ENCODE data around the gene FOLR1. TPM values are rescaled to one million over a fixed set of nuclear protein-coding genes. Genes with fewer than 3 reads are reported as not detected.

FOLR1 gene
- total RNA-seq, 1 experiment from 2014 or later, result 7.3 TPM

GRCh38 chr11:72231396-72232259 is 39.7 kb downstream of the FOLR1 start:
- DNase-seq (ENCODE audit: low read depth), result no peak
- in situ Hi-C loops (cut with HindIII; ENCODE audit: low pct_unique_long_range_greater_than_20kb, low sequenced_read_pairs), result no loop called here

DNA sequence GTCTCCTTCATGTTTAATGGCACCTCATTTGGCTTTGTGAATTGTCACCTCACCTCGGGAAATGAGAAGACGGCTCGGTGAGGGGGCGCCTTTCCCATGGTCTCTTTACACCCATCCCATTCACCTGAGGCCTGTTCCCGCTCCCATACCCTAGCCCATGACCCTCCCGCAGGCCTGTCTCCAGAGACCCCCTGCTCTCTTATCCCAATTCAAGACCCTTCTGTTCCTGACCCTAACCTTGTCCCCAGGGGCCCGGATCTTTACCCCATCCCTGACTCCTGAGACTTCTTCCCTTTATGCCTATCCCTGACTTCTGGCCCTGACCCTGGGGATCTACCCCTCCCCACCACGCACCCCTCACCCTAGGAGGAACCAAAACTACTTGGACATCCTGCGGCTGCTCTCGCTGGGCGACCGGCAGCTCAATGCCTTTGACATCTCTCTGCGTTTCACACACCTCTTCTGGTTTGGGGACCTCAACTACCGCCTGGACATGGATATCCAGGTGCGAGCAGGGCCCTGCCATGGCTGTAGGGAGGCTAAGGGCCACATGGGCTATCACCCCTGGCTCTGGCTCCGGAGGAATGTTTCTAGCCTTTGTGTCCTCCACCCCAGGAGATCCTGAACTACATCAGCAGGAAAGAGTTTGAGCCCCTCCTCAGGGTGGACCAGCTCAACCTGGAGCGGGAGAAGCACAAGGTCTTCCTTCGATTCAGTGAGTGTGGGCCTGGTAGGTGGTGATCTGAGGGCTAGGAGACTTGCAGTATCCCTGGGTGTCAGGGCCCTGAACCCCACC is 40.5 kb downstream of the FOLR1 start:
- in situ Hi-C loops (cut with HindIII; ENCODE audit: low pct_unique_long_range_greater_than_20kb, low sequenced_read_pairs), result no loop called here
- DNase-seq (ENCODE audit: low read depth), result no peak

GRCh38 chr11:72233056-72233772 is 41.3 kb downstream of the FOLR1 start:
- no peak for DNase-seq (ENCODE audit: low read depth)
- in situ Hi-C loops (cut with HindIII; ENCODE audit: low pct_unique_long_range_greater_than_20kb, low sequenced_read_pairs), result no loop called here

DNA sequence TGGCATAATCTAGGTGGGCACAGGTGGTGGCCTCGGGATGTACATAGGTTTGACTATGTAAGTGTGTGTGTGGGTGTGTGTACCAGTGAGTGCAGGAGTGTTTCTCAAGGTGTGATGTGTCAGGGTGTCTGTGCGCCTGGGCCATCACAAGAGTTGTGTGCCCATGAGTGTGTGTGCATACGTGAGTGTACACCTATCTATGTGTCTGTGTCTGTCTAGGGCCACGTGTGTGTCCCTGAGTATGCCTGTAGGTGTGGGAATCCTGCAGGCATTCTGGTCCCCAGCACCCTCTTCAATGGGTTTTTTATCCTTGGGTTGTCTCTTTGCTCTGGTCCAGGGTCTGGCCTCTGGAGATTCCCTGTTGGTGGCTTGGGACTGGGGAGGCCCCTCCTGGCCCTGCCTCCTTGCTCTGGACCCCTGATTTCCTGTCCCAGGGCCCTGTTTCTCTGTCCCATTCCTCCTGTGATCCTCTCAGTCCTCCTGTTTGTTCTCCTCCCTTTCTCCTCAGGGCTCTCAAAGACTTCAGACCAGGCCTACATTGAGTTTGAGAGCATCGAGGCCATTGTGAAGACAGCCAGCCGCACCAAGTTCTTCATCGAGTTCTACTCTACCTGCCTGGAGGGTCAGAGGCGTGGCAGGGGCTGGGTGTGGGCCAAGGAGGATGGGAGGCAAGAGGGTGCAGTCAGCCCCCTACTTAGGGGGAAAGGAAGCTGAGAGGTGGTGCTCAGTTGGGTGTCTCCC is 42.0 kb downstream of the FOLR1 start:
- no peak for DNase-seq (ENCODE audit: low read depth)
- in situ Hi-C loops (cut with HindIII; ENCODE audit: low pct_unique_long_range_greater_than_20kb, low sequenced_read_pairs), result no loop called here

DNA sequence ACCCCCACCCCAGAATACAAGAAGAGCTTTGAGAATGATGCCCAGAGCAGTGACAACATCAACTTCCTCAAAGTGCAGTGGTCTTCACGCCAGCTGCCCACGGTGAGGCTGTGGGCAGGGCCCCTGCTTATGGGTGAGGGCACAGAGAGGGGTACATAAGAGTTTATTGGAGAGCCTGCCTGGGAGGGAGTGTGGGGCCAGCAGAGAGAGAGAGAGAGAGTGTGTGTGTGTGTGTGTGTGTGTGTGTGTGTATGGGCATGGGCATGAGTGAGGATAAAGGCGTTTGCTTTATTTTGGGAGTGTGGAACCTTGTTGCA is 42.5 kb downstream of the FOLR1 start:
- in situ Hi-C loops (cut with HindIII; ENCODE audit: low pct_unique_long_range_greater_than_20kb, low sequenced_read_pairs), result no loop called here
- DNase-seq (ENCODE audit: low read depth), result no peak

DNA sequence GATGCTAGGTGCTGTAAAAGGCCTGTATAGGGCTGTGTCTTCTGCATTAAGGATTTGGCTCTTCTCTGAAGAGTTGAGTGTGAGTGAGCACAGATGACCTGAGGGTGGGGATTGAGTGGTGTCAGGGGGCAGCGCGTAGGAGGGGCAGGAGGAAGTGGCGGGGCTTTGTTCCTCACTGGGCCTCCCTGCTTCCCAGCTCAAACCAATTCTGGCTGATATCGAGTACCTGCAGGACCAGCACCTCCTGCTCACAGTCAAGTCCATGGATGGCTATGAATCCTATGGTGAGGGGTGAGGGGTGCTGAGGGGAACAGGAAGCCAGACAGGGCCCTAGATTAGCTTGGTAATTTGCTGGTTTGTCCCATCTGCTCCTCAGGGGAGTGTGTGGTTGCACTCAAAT is 43.0 kb downstream of the FOLR1 start:
- in situ Hi-C loops (cut with HindIII; ENCODE audit: low pct_unique_long_range_greater_than_20kb, low sequenced_read_pairs), result no loop called here
- DNase-seq (ENCODE audit: low read depth), result no peak

- no peak for DNase-seq (ENCODE audit: low read depth)
These were observed 43.6 kb downstream of the FOLR1 start for GRCh38 chr11:72235351-72236057.

GRCh38 chr11:72236083-72236697 is 44.2 kb downstream of the FOLR1 start:
- DNase-seq (ENCODE audit: low read depth), result no peak
- in situ Hi-C loops (cut with HindIII; ENCODE audit: low pct_unique_long_range_greater_than_20kb, low sequenced_read_pairs), result no loop called here

More at GRCh38 chr11:72235351-72236057, 43.6 kb downstream of the FOLR1 start:
- in situ Hi-C loops (cut with HindIII; ENCODE audit: low pct_unique_long_range_greater_than_20kb, low sequenced_read_pairs), result no loop called here

DNA sequence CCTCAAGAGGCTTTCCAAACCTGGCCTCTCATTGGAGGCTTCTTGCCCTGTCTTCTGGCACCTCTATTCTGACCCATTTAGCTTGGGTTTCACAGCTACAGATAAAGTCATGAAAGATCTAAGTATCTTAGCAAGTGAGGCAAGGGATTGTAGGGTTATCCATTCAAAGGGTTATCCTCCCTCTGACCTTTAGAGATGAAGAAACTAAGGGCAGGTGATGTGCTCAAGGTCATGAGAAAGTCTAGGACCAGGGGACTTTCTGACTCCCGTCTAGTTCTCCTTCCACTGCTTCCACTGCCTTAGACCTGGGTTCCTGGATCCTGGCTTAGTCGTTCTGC is 44.8 kb downstream of the FOLR1 start:
- in situ Hi-C loops (cut with HindIII; ENCODE audit: low pct_unique_long_range_greater_than_20kb, low sequenced_read_pairs), result no loop called here
- DNase-seq (ENCODE audit: low read depth), result no peak

DNA sequence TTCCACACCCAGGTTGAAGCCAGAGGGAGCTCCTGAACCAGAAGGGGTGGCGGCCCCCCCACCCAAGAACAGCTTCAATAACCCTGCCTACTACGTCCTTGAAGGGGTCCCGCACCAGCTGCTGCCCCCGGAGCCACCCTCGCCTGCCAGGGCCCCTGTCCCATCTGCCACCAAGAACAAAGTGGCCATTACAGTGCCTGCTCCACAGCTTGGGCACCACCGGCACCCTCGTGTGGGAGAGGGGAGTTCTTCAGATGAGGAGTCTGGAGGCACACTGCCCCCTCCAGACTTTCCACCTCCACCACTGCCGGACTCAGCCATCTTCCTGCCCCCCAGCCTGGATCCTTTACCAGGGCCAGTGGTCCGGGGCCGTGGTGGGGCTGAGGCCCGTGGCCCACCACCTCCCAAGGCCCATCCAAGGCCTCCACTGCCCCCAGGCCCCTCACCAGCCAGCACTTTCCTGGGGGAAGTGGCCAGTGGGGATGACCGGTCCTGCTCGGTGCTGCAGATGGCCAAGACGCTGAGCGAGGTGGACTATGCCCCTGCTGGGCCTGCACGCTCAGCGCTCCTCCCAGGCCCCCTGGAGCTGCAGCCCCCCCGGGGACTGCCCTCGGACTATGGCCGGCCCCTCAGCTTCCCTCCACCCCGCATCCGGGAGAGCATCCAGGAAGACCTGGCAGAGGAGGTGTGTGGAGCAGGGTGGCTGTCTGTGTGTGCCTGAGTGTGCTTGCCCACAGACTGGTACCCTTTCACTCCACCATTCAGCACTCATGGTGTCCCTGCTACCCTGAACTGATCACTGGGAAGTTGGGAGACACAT is 45.4 kb downstream of the FOLR1 start:
- in situ Hi-C loops (cut with HindIII; ENCODE audit: low pct_unique_long_range_greater_than_20kb, low sequenced_read_pairs), result no loop called here

GRCh38 chr11:72238040-72238450 is 46.1 kb downstream of the FOLR1 start:
- no peak for DNase-seq (ENCODE audit: low read depth)
- in situ Hi-C loops (cut with HindIII; ENCODE audit: low pct_unique_long_range_greater_than_20kb, low sequenced_read_pairs), result no loop called here

More for the DNA sequence above, 45.4 kb downstream of the FOLR1 start:
- DNase-seq (ENCODE audit: low read depth), result no peak

DNA sequence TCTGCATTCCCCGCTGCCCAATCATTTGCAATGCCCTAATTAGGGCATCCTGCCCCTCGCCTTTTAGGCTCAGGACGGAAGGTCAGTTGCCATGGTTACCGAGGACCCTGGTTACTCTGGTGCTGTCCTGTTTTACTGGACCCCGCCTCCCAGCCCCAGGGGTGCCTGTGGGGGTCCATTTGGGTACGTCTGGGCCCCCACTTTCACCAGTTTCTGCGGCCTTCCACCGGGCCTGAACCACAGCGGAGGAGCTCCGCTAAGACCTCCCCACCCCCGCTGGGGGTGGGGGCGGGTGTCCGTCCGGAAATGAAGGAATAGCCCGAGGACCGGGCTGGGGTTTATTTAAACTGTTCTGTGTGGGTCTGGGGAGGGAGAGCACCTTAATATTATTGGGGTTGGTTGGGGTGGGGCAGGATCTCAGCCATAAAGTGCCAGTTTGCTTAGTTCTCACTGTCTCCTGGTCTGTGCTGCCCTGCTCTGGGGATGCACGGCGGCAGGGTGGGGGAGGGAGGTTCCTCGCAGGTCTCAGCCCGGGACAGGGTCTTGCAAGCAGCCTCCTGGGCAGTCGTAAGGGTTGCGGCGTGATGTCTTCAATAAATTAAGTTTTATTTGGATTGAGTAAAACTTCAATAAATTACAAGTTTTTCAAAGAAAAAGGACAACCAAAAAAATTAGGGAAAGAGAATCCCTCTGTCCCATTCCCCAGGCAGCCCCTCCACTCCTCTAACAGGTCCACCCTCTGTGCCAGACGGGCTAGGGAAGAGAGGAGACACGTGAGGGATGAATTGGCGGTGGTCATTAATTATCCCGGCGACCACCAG is 46.8 kb downstream of the FOLR1 start:
- no peak for DNase-seq (ENCODE audit: low read depth)
- in situ Hi-C loops (cut with HindIII; ENCODE audit: low pct_unique_long_range_greater_than_20kb, low sequenced_read_pairs), result no loop called here

DNA sequence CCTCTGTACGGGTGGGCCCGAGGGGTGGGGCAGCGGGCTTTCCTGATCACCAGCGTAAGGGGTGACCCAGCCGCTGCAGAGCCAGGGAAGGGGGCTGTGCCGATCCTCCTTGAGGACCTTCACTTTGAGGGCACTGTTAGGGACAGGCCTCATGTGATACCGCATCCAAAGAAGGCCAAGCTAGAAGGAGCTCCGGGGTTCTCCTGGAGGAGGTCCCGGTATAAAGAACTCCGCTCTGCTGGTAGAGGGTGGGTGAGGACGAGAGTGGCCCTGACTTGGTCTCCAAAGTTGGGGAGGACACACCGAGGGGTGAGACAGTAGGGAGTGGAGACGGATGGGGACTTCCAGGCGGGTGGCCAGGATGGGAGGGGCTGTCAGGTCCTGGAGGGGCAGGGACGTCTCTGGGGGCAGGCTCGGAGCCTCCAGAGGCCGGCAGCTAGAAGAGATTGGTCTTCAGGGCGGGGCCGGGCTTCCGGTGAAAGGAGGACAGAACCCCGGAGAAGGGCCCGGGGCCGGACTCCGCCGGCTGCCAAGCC is 47.4 kb downstream of the FOLR1 start:
- no peak for DNase-seq (ENCODE audit: low read depth)
- in situ Hi-C loops (cut with HindIII; ENCODE audit: low pct_unique_long_range_greater_than_20kb, low sequenced_read_pairs), result no loop called here

DNA sequence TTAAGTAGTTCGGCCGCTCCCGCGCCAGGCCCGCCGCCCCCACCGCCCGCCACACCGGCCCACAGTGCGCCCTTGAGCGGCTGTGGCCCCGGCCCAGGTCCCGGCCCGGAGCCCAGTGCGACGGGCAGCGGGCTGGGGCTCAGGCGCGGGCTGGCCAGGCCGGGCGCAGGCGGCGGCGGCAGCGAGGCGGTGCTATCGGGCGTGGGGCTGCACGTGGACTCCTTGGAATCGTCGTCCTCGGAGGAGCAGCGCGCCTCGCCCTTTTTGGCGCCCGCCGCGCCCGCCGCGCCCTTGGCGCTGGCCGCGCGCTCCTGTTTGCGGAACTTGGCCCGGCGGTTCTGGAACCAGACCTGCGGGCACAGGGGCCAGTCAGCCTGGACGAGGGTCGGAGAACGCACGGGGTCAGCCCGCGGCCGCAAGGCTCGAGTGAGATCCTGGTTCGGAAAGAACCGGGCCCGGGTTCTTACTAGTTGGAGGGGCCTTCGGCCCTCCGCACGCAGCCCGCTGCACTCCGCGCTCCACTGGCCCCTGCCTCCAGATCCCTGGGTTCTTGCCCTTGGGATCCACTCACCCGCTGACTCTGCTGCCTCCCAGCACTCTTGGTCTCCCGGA is 48.0 kb downstream of the FOLR1 start:
- no peak for DNase-seq (ENCODE audit: low read depth)
- in situ Hi-C loops (cut with HindIII; ENCODE audit: low pct_unique_long_range_greater_than_20kb, low sequenced_read_pairs), result no loop called here

Data from Caki2 (cell line).